NCI-H510A treated with DMSO at 0.1 percent for 48 hours (cell line): ENCODE data around the gene CHID1.

Source experiments
- DNase-seq: peaks from one replicate; lab custom pipeline; 2025; lab: John Stamatoyannopoulos, UW

CHID1 gene

DNA sequence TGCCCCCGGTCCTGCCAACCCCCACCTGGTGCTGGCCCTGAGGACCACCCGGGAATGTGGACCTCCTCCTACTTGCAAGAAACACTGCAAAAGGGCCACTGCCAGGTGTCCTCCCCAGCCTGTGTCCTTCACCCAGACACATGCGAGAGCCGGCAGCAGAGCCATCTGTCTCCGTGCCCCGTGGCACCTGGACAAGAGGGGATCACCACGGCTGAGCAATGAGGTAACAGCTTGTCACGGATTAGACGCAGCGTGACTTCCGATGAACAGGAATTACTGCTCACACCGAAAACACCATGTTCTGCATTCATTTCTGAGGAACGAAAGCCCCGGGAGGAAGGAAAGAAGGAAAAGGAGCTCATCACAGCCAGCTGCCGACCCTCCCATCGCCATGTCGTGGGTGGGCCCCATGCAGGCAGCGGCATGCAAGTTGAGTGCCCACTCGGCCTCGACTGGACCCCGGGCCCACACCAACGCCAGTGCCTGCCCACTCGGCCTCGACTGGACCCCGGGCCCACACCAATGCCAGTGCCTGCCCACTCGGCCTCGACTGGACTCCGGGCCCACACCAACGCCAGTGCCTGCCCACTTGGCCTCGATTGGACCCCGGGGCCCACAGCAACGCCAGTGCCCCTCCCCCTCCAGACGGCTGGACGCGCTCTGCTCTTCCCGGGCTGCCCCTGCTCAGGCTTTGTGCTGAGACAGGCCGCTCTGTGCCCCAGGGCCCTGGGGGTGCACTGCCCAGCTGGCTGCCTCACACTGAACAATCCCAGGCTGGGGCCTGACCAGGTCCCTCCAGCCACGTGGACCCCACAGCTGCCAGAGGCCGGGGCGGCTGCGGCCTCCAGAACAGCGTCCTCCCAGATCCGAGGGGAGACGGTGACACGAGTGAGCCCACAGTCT is 22.0 kb downstream of the CHID1 start:
- no peak for DNase-seq

GRCh38 chr11:887589-887988 is 23.0 kb downstream of the CHID1 start:
- no peak for DNase-seq

DNA sequence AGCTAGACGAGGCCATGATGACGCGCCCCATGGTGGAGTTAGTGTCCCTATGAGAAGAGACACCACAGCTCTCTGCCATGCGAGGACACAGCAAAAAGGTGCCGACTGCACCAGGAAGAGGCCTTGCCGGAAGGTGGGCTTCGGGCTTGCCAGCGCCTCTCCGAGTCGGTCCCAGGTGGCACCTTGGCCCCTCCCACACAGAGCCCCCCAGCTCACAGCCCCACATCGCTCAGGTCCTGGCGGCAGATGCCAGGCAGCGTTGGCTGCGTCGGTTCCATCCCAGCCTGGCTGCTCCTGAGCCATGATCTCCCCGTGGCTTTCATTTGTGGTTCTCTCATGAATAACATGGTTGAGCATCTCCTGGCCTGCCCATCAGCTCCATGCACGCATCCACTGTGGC is 24.0 kb downstream of the CHID1 start:
- DNase-seq = no peak

- no peak for DNase-seq
Measured at GRCh38 chr11:884578-885070, 26.0 kb downstream of the CHID1 start.

GRCh38 chr11:883527-883926 is 27.1 kb downstream of the CHID1 start:
- no peak for DNase-seq

DNA sequence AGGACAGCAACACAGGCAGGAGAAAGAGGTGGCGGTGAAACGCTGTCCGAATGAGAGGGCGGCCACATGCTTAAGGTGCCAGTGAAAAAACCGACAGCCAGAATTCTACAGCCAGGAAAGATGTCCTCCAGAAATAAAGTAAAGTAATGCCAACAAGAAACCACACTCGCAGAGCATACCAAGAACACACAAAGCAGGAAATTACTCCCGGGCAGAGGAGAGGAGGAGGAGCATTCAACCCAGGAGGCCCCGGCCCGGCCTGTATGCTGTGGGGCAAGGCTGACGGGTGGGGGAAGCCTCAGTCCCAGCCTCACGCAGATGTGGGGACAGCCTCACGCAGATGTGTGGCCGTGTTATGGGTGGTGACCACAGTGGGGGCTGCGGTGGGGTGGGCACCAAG is 28.0 kb downstream of the CHID1 start:
- no peak for DNase-seq

DNA sequence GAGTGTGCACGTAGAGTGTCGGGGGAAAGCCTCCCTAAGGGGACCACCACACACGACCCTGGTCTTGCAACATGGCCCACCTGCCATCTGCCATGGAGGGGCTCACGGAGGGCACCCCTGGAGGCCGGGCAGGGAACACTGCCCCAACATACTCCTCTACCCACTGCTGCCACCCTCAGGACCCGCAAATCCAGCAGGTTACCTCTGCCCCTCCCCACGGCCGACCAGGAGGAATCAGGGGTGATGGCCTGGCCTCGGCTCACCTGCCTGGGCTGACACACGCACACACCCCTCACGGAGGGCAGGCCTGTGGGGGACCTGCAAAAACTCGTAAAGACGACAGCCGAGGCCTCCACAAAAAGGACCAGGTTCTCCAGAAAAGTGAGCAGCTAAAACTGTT is 30.2 kb downstream of the CHID1 start:
- no peak for DNase-seq

DNA sequence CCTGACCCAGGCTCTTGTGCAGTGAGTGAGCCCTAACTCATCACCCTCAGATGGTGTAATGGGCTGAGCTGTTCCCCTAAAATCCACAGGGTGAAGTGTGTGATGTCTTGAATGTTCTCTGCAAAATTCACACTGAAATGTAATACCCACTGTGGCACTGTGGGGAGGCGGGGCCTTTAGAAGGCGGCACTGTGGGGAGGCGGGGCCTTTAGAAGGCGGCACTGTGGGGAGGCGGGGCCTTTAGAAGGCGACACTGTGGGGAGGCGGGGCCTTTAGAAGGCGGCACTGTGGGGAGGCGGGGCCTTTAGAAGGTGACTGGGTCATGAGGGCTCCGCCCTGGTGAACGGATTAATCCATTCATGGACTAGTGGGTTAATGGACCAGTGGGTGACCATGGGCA is 33.0 kb downstream of the CHID1 start:
- no peak for DNase-seq

- no peak for DNase-seq
Measured at GRCh38 chr11:876545-876944, 34.1 kb downstream of the CHID1 start.

DNA sequence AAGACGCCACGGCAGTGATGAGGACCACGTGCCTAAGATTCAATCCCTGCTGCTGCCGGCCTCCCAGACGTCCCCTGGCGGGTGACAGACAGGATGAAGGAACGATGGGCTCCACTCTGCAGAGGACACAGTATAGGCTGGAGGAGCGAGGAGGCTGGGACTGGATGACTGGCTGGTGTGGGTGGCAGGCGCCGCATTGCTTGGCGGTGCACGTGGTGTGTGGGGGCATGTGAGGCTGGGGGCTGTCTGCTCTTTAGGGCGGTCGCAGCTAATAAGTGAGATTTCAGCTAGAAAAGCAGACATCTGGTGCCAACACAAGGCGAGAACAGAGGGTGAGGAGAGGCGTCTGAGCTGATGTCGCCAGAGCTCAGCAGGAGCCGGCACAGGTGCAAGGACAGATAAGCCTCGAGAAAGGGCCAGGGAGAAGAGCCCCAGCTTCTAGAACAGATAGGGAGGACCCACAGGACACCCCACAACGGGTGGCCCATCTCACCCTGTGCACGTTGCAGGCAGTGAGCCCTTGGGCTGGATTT is 34.8 kb downstream of the CHID1 start:
- DNase-seq = no peak

GRCh38 chr11:875203-875602 is 35.4 kb downstream of the CHID1 start:
- DNase-seq = no peak

GRCh38 chr11:873706-874105 is 36.9 kb downstream of the CHID1 start:
- no peak for DNase-seq

DNA sequence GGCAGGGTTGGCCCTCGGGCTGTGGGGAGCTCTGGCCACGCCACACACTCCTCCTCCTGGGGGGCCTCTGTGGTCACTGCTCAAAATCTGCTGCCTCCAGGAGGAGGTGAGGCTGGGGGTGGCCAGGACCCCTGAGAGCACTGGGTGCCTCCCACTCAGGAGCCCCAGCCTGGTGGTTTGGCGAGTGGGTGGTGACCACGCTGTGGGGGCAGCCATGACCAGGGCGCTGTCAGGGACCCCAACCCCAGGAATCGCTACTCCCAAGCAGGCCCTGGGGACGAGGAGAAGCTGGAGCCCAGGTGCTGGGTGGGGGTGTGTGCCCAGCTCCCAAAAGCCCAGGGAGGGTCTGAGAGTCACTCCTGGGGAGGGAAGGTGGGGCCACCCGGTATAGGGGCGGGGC is 37.8 kb downstream of the CHID1 start:
- DNase-seq = no peak

DNA sequence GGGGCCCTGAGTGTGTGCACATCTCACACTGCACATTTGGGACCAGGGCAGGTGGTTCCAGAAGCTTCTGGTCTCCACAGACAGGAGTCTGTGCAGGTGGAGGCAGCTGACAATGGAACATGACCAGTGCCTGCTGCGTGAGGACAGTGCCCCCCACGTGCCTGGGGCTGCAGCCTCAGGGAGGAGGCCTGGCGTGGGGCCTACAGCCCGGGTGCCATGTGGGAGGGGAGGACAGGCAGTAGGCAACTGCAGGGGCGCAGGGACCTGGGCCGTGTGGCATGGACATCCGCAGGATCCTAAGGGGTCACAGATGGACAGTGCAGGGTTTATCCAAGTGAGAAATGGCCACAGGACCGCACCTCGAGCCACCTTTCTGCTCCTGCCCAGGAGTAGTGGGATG is 39.1 kb downstream of the CHID1 start:
- no peak for DNase-seq

DNA sequence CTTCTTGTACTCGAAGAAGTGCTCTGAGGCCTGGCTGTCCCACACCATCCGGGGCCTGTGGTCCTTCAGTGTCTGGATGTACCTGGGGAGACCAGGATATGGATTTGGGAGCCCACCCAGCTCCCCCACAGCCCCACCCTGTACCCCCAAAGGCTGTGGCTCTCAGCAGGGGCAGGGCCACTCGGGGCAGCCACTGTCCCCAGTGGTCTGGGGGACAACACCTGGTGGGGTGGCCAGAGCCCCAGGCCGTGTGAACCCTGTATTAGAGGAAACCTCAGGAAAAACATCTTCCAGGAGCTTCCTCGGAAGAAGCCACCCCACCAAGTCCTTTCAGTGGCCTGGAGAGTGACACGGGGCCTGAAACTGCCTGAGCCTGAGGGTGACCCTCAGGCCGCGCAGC is 40.2 kb downstream of the CHID1 start:
- DNase-seq = no peak

- no peak for DNase-seq
Measured at GRCh38 chr11:870127-870413, 40.5 kb downstream of the CHID1 start.

DNA sequence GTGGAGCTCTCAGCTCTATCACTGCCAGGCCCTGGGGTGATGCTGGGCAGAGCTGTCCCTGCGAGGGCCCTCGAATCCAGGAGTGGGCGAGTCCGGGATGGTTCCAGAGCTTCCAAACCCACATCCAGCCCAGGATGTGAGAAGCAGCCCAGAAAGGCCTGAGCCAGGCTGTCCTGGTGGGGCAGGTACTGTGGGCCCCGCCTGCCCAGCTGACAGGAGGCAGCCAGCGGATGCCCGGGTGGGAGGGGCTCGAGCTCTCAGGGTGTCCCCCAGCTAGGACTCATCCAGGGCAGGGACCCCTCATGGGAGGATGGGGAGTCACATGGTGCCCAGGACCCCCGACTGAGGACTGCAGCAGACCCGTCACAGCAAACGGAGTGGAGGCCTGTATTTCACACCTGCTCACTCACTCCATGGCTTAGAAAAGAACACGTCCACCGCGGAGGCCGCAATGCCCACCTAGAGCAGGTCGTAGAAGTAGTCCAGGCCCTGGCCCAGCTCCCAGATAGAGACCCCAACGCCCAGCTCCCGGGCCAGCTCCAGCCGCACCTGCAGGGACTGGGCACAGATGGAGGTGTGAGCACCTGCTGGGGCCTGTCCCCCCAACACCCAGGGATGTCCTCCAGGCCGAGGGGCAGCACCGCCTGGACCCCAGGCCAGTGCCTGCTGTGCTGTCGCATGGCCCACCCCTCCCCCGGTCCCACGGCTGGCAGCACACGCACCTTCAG is 41.0 kb downstream of the CHID1 start:
- no peak for DNase-seq

DNA sequence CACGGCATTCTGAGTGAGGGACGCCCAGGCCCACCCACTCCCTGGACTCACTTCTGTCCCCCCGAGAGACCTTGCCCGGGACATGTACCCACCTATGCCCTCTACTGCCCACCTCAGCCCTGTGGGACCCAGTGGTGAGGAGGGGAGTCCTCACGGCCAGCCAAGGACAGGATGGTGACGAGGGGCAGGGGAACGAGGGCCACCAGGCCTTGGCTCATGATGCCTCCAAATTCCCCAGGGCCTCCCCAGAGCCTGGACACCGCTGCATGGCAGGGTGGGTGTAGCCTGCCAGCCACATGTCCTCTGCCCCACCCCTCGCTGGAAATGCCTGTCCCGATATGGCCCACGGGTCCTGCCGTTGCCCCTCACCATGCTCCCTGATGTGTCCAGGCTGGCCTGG is 41.8 kb downstream of the CHID1 start:
- DNase-seq = no peak

DNA sequence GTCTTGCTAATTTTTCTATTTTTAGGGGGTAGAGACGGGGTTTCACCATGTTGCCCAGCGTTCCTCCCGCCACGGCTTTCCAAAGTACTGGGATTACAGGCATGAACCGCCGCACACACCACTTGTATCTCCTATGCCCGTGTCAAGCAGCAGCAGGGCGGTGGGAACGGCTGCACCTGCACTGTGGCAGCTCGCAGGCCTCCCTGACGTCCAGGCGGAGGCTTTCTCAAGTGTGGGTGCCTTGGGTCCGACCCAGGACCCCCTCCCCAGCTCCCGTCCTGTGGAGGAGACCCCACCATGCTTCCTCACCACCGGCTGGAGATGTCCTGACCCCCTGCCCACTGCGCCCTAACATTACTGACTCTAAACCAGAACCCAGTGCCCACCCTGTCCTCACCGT is 42.2 kb downstream of the CHID1 start:
- no peak for DNase-seq

DNA sequence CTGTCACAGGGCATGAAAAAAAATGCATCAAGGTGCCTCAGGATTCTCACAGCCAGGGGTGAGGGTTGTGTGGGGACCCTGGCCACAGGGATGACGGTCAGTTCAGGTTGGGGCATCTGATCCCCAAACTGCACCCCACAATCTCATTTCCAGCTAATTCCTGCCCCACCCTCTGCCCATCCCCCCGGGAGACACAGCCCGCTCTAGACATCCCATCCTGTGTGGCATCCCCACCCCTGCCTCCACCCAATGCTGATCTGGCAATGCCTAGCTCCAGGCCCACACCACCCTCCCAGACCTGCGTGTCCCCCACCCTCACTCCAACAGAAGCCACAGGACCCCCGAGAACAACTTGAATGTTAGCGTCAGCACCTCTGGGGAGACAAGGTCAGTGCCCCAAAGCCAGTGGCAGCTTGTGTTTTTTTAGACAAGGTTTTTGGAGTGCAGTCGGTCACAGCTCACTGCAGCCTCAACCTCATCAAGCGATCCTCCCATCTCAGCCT is 42.7 kb downstream of the CHID1 start:
- no peak for DNase-seq

DNA sequence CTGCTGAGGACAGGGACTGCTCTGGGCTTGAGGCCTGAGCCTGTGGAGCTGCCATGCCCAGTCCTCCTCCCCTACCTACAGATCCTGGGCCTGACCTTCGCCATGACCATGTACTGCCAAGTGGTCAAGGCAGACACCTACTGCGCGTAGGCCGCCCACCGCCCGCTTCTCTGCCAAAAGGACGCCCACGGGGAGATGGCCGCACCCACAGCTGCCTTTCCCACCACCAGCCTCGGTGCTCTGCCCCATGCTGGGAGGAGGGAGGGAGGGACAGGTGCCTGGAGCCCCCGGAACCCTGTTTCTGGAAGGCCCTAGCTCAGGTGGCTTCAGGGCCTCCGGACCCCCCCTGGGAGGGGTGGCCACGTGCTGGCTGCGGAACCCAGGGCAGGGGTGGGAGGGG is 44.1 kb downstream of the CHID1 start:
- DNase-seq = no peak

DNA sequence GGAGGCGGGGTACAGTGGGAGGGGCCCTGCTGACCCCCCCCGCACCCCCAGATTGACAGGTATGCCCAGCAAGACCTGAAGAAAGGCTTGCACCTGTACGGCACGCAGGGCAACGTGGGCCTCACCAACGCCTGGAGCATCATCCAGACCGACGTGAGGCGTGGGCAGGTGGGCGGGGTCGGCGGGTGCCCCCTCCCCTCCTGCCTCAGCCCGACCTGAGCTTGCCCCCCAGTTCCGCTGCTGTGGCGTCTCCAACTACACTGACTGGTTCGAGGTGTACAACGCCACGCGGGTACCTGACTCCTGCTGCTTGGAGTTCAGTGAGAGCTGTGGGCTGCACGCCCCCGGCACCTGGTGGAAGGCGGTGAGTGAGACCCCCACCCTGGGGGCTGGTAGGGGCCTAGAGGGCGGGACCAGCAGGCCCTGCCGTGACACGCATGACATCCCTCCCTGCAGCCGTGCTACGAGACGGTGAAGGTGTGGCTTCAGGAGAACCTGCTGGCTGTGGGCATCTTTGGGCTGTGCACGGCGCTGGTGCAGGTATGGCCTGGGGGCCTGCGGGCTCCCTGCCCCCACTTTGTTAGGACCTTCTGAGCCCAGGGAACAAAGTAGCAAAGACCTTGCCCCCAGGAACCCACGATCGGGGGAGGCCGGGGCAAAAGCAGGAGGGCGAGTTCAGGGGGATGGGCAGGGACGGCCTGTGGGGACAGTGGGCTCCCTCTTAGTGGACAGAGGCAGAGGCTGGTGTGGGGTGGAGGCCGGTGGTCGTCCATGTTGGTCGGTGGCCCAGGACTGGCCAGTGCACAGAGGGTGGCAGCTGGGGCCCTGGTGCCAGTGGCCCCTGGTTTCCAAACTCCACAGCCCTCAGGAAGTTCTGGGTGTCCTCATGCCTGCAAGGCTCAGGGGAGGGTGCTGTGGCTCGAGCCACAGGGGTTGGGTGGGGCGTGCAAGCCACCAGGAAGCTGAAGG is 44.9 kb downstream of the CHID1 start:
- no peak for DNase-seq
